Mesodermal cell (in vitro differentiated cells): Measurements from ENCODE around the gene B4GALT1.

Experiments
- H3K27ac ChIP-seq: 2 replicates; pipeline ENCODE4 v1.7.0; 2013; ENCODE audit warnings: mild to moderate bottlenecking, low read depth, low read length, moderate library complexity; ENCODE audit not compliant: severe bottlenecking
- H3K36me3 ChIP-seq: 2 replicates; pipeline ENCODE4 v1.7.1; 2013; ENCODE audit warnings: mild to moderate bottlenecking, low read length, moderate library complexity; ENCODE audit not compliant: control insufficient read depth, insufficient read depth
- H3K4me1 ChIP-seq: one replicate; pipeline ENCODE4 v1.7.1; 2013; ENCODE audit warnings: mild to moderate bottlenecking, low read length; ENCODE audit not compliant: insufficient read depth, control insufficient read depth, poor library complexity, severe bottlenecking
- H3K4me3 ChIP-seq: 2 replicates; pipeline ENCODE4 v1.7.0; 2013; ENCODE audit warnings: low read length, control low read depth, mild to moderate bottlenecking; ENCODE audit not compliant: insufficient read depth, poor library complexity, severe bottlenecking; ENCODE audit errors: extremely low read depth
- H3K9me3 ChIP-seq: 2 replicates; pipeline ENCODE4 v1.7.1; 2013; ENCODE audit warnings: mild to moderate bottlenecking, low read length, moderate library complexity; ENCODE audit not compliant: control insufficient read depth
- WGBS, 2 experiments: methylation state at CpG; one replicate each; pipeline ENCODE4 v1.1.5; 2013; ENCODE audit warnings: missing lambda C conversion rate in 2 of 2; ENCODE audit not compliant: insufficient coverage in 2 of 2; 5-methylcytosine and 5-hydroxymethylcytosine counted together

The B4GALT1 gene

GRCh38 chr9:33106372-33106771 is 60.8 kb downstream of the B4GALT1 start:
- Histone ChIP-seq H3K36me3 (peaks cover 5% of the 10 kb centered on the region), H3K27ac (no peak overlapping the region), H3K4me1 (peaks cover 27% of the 10 kb centered on the region), H3K4me3 (no peak overlapping the region), H3K9me3 (no peaks in the 10 kb centered on the region)
- no CpG with 5 or more reads among the region's 4 CpGs for WGBS, 2 experiments

DNA sequence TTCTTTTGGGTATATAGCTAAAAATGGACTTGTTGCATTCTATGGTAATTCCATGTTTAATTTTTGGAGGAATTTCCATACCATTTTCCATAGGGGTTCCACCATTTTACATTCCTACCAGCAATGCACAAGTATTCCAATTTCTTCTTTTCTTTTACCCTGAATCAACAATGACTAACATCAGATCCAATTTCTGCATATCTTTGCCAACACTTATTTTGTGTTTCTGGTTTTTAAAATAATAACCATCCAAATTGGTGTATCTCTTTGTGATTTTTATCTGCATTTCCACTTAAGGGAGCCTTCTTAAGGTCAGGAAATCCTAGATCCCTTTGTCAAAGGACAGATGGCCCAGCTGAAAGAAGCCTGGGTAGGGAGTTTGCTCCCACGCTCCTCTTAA is 61.2 kb downstream of the B4GALT1 start:
- H3K36me3 ChIP-seq, result peaks cover 3% of the 10 kb centered on the region
- no peak overlapping the region for H3K27ac ChIP-seq
- no peaks in the 10 kb centered on the region for H3K9me3 ChIP-seq
- no peak overlapping the region for H3K4me3 ChIP-seq
- WGBS, 2 experiments, result no CpG with 5 or more reads among the region's 1 CpG
- H3K4me1 ChIP-seq, result peaks cover 27% of the 10 kb centered on the region

- H3K4me3 ChIP-seq, result no peak overlapping the region
- no peaks in the 10 kb centered on the region for H3K9me3 ChIP-seq
- peaks cover 27% of the 10 kb centered on the region for H3K4me1 ChIP-seq
- no peaks in the 10 kb centered on the region for H3K36me3 ChIP-seq
- no peak overlapping the region for H3K27ac ChIP-seq
- WGBS, 2 experiments, result no CpG with 5 or more reads among the region's 5 CpGs
Observed at GRCh38 chr9:33105504-33105903, 61.6 kb downstream of the B4GALT1 start.

- no peak overlapping the region for H3K27ac ChIP-seq
- H3K36me3 ChIP-seq, result no peaks in the 10 kb centered on the region
- peaks cover 27% of the 10 kb centered on the region for H3K4me1 ChIP-seq
- H3K9me3 ChIP-seq, result no peaks in the 10 kb centered on the region
- H3K4me3 ChIP-seq, result no peak overlapping the region
- 94 to 96% methylated on average over 5 to 7 of the region's 7 CpGs for WGBS, 2 experiments
Observed at GRCh38 chr9:33104401-33104800, 62.7 kb downstream of the B4GALT1 start.

GRCh38 chr9:33103501-33104281 is 63.4 kb downstream of the B4GALT1 start:
- H3K9me3 ChIP-seq, result no peaks in the 10 kb centered on the region
- peaks cover 27% of the 10 kb centered on the region for H3K4me1 ChIP-seq
- WGBS, 2 experiments, result 100% methylated on average over 2 to 4 of the region's 8 CpGs
- H3K4me3 ChIP-seq, result no peak overlapping the region
- H3K36me3 ChIP-seq, result no peaks in the 10 kb centered on the region
- no peak overlapping the region for H3K27ac ChIP-seq

GRCh38 chr9:33102551-33103210 is 64.5 kb downstream of the B4GALT1 start:
- Histone ChIP-seq H3K9me3 (no peaks in the 10 kb centered on the region), H3K27ac (no peak overlapping the region), H3K4me1 (peaks cover 24% of the 10 kb centered on the region), H3K36me3 (no peaks in the 10 kb centered on the region), H3K4me3 (no peak overlapping the region)
- WGBS, 2 experiments, result 97 to 99% methylated on average over 9 to 11 of the region's 13 CpGs

GRCh38 chr9:33101104-33101951 is 65.8 kb downstream of the B4GALT1 start:
- no peaks in the 10 kb centered on the region for H3K36me3 ChIP-seq
- 91 to 94% methylated on average over 7 to 9 of the region's 10 CpGs for WGBS, 2 experiments
- no peaks in the 10 kb centered on the region for H3K9me3 ChIP-seq
- peaks cover 14% of the 10 kb centered on the region for H3K4me1 ChIP-seq
- no peak overlapping the region for H3K4me3 ChIP-seq
- no peak overlapping the region for H3K27ac ChIP-seq

DNA sequence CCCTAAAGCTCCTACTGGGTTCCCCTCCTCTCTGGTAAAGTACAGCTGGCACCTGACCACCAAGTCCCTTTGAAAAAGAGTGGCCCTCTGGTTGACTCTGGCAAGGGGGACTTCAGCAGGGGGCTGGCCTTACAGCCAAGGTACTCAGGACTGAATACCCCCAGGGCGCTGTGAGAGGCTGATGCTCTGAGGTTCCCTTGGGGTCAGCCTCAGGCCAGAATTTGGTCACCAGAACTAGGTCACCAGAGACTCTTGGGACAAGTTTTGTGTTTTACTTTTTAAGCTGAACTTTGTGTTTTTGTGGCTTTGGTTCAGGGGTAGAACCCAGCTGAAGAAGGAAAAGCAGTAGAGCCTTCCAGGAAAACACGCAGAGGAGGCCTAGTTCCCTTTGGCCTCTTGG is 67.4 kb downstream of the B4GALT1 start:
- H3K4me3 ChIP-seq, result no peak overlapping the region
- H3K36me3 ChIP-seq, result no peaks in the 10 kb centered on the region
- no peaks in the 10 kb centered on the region for H3K9me3 ChIP-seq
- H3K4me1 ChIP-seq, result peaks cover 14% of the 10 kb centered on the region
- H3K27ac ChIP-seq, result no peak overlapping the region
- 91 to 96% methylated on average over 1 to 2 of the region's 2 CpGs for WGBS, 2 experiments

- Histone ChIP-seq H3K27ac (no peak overlapping the region), H3K4me1 (peaks cover 5% of the 10 kb centered on the region), H3K36me3 (no peaks in the 10 kb centered on the region), H3K9me3 (no peaks in the 10 kb centered on the region), H3K4me3 (no peak overlapping the region)
- WGBS, 2 experiments, result 100% methylated on average over 1 of the region's 3 CpGs; no CpG with 5 or more reads in 1 of the 2 experiments
Observed at GRCh38 chr9:33097192-33097591, 69.9 kb downstream of the B4GALT1 start.

DNA sequence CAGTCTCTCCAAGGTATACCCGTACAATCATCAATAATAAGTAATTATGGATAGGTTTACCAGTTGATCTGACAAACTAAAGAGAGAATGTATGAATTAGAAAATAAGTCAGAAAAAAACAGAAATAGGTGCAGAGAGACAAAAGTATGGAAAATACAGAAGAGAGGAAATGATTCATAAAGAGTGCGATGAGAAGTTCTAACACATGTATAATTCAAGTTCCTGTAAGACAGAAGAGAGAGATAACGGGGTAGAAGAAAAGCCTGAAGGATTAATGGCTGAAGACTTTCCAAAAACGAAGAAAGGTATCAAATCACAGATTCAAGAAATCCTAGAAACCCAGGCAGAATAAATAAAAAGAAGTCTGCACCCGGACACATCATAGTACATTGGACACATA is 74.5 kb downstream of the B4GALT1 start:
- Histone ChIP-seq H3K36me3 (no peaks in the 10 kb centered on the region), H3K9me3 (no peaks in the 10 kb centered on the region), H3K4me1 (no peaks in the 10 kb centered on the region), H3K27ac (no peak overlapping the region), H3K4me3 (no peak overlapping the region)
- no CpG with 5 or more reads among the region's 5 CpGs for WGBS, 2 experiments
